Adrenal gland (tissue), 12 donors: ENCODE data around the gene ABCC6. TPM values are rescaled to one million over a fixed set of nuclear protein-coding genes. Genes with fewer than 3 reads are reported as not detected.
"Not testable (repeated sequence)": the region's sequence is repeated elsewhere in the genome, so short reads cannot be mapped to it uniquely, and the experiment has no call there.

Experiments used
- DNase-seq, 7 donors: peaks; one replicate each; pipeline ENCODE4 v3.0.0-alpha.2; 2019 to 2020
- H3K27ac ChIP-seq, 5 donors: fragments of 200-600 bp; sonication (generic) in 4 of 5; 1 replicate in 3 of 5; 2 replicates in 2 of 5; pipeline versions ENCODE4 v1.5.1 to v1.8.0; 2016 to 2020; ENCODE audit warnings: mild to moderate bottlenecking in 1 of 5
- H3K27me3 ChIP-seq: fragments of 200-600 bp; 2 replicates; pipeline ENCODE4 v1.8.0; 2021
- H3K36me3 ChIP-seq, 2 donors: fragments of 200-600 bp; replicated peaks in 1 of 2; 1 replicate in 1 of 2; 2 replicates in 1 of 2; pipeline versions ENCODE4 v1.5.1 to v1.8.0; 2018 to 2022
- H3K4me1 ChIP-seq, 2 donors: fragments of 200-600 bp; replicated peaks in 1 of 2; 1 replicate in 1 of 2; 2 replicates in 1 of 2; pipeline versions ENCODE4 v1.5.1 to v1.8.0; 2018 to 2021
- H3K4me3 ChIP-seq, 4 donors: fragments of 200-600 bp; sonication (generic) in 3 of 4; one replicate each; pipeline ENCODE4 v1.5.1; 2016 to 2018
- H3K9me3 ChIP-seq, 3 donors: fragments of 200-600 bp; sonication (generic) in 1 of 3; replicated peaks in 1 of 3; 1 replicate in 2 of 3; 2 replicates in 1 of 3; pipeline versions ENCODE4 v1.5.1 to v1.8.0; 2016 to 2021
- POLR2A ChIP-seq, 2 donors: fragments of 450-650 bp; IDR thresholded peaks; one replicate each; pipeline ENCODE4 v1.6.1; 2017; ENCODE audit warnings: antibody characterized with exemption in 2 of 2, mild to moderate bottlenecking in 2 of 2, moderate library complexity in 1 of 2
- WGBS, 4 donors: extraction: QIAGEN DNeasy Blood & Tissue Kit in 2 of 4; methylation state at CpG; one replicate each; pipeline versions ENCODE4 v1.1.5 to v1.1.7; 2013 to 2017; 5-methylcytosine and 5-hydroxymethylcytosine counted together
- intact Hi-C, 2 donors: fragments of 100-400 bp; cut with DNase I; formaldehyde crosslinking; loops; one replicate each; pipeline versions ENCODE4 v1.14.1 to v1.15.0; 2022 to 2023
- polyA plus RNA-seq, 3 donors: library from polyadenylated mRNA; stranded (reverse); fragments of 200-250 nt in 2 of 3; fragments of 350-450 nt in 1 of 3; fragmentation: Illumina TruSeq in 1 of 3; extraction: RNeasy Lipid Tissue Mini Kit (QIAGEN cat#74804) in 1 of 3; gene quantifications; one replicate each; pipeline ENCODE4 v1.2.3, GENCODE V29; 2013 to 2014
- total RNA-seq, 9 donors: library from RNA; depleted of rRNA in 4 of 9; stranded (reverse); fragments of >200 nt in 4 of 9; fragments of 120-200 nt in 1 of 9; fragmentation: NEBNext Ultra II Directional in 1 of 9; extraction: Animal tissue kit (Norgen Biotek cat#: 25700) in 1 of 9; gene quantifications; one replicate each; pipeline versions ENCODE4 v1.1.0 to v1.2.4, GENCODE V29; 2013 to 2023
- TF ChIP-seq, protein P1 (sequence below), 6 experiments: fragments of 450-650 bp in 4 of 6; fragments of 200-600 bp in 2 of 6; sonication (generic) in 1 of 6; IDR thresholded peaks; 1 replicate in 5 of 6; 2 replicates in 1 of 6; pipeline versions ENCODE4 v1.5.1 to v1.8.0; 2016 to 2021; ENCODE audit warnings: antibody characterized with exemption in 6 of 6, mild to moderate bottlenecking in 2 of 6, moderate library complexity in 1 of 6
- donor health status: healthy with polysubstance abuse.
- donor health status: Bipolar disorder and iron deficiency.
- donor health status: DM: yes; HTN: yes; CAD: no.
- donor health status: DM: no; HTN: no; CAD: no.
- donor health status: DM: no; HTN: no; CAD: no.
- donor health status: DM: yes; HTN: yes; CAD: no.

ABCC6 gene
- total and polyA plus RNA-seq, 12 donors = 0.79 to 32.2 (median 4.5) TPM

- Histone ChIP-seq H3K4me3 (no peak overlapping the region), H3K27ac (peak overlapping the region in 1 of 5 donors; percentile 0), H3K9me3 (no peaks in the 10 kb centered on the region), H3K36me3 (peaks cover 0 to 39% of the 10 kb centered on the region in 2 donors), H3K27me3 (no peaks in the 10 kb centered on the region), H3K4me1 (no peaks in the 10 kb centered on the region)
- TF ChIP-seq, protein P1, sequence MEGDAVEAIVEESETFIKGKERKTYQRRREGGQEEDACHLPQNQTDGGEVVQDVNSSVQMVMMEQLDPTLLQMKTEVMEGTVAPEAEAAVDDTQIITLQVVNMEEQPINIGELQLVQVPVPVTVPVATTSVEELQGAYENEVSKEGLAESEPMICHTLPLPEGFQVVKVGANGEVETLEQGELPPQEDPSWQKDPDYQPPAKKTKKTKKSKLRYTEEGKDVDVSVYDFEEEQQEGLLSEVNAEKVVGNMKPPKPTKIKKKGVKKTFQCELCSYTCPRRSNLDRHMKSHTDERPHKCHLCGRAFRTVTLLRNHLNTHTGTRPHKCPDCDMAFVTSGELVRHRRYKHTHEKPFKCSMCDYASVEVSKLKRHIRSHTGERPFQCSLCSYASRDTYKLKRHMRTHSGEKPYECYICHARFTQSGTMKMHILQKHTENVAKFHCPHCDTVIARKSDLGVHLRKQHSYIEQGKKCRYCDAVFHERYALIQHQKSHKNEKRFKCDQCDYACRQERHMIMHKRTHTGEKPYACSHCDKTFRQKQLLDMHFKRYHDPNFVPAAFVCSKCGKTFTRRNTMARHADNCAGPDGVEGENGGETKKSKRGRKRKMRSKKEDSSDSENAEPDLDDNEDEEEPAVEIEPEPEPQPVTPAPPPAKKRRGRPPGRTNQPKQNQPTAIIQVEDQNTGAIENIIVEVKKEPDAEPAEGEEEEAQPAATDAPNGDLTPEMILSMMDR (IDR thresholded peaks at IDR 0.05) = no peak
- TF ChIP-seq POLR2A (IDR thresholded peaks at IDR 0.05) = no peak
- DNase-seq = no peak
- intact Hi-C loops = no loop called here
- 79 to 93% (median 88%) methylated on average over 6 of the region's 6 CpGs for WGBS, 4 donors
Observed at GRCh38 chr16:16108759-16109158, 114.5 kb downstream of the ABCC6 start.

GRCh38 chr16:16107839-16108238 is 115.5 kb downstream of the ABCC6 start:
- no peaks in the 10 kb centered on the region for H3K4me1 ChIP-seq
- peak overlapping the region in 1 of 5 donors; percentile 0 for H3K27ac ChIP-seq
- peaks cover 0 to 39% of the 10 kb centered on the region in 2 donors for H3K36me3 ChIP-seq
- H3K4me3 ChIP-seq = no peak overlapping the region
- TF ChIP-seq, protein P1 (IDR thresholded peaks at IDR 0.05) = no peak
- TF ChIP-seq POLR2A (IDR thresholded peaks at IDR 0.05) = no peak
- intact Hi-C loops = no loop called here
- DNase-seq = peak in 4 of 7 donors; percentile 24 to 61 (median 31)
- no peaks in the 10 kb centered on the region for H3K27me3 ChIP-seq
- WGBS, 4 donors = 68 to 83% (median 76%) methylated on average over 6 of the region's 6 CpGs
- H3K9me3 ChIP-seq = no peaks in the 10 kb centered on the region

- DNase-seq = no peak
- peaks cover 0 to 31% of the 10 kb centered on the region in 2 donors for H3K36me3 ChIP-seq
- WGBS, 4 donors = 89 to 100% (median 95%) methylated on average over 4 to 6 of the region's 6 CpGs
- no peaks in the 10 kb centered on the region for H3K27me3 ChIP-seq
- no peaks in the 10 kb centered on the region for H3K4me1 ChIP-seq
- no peak overlapping the region for H3K27ac ChIP-seq
- no peak for TF ChIP-seq POLR2A (IDR thresholded peaks at IDR 0.05)
- TF ChIP-seq, protein P1 (IDR thresholded peaks at IDR 0.05) = no peak
- intact Hi-C loops = no loop called here
- H3K4me3 ChIP-seq = no peak overlapping the region
- no peaks in the 10 kb centered on the region for H3K9me3 ChIP-seq
Observed at GRCh38 chr16:16106466-16106865, 116.8 kb downstream of the ABCC6 start.

DNA sequence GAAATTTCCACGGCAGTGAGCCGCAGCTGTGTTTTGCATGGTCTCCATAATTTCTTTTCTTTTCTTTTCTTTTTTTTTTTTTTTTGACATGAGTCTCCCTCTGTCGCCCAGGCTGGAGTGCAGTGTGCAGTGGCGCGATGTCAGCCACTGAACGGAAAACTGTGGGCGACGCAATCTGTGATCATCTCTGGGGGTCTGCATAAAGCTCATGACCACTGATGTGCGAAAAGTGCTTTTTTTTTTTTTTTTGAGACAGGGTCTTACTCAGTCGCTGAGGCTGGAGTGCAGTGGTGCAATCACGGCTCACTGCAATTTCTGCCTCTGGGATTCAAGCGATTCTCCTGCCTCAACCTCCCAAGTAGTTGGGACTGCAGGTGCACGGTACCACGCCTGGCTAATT is 117.6 kb downstream of the ABCC6 start:
- H3K36me3 ChIP-seq = peaks cover 0 to 23% of the 10 kb centered on the region in 2 donors
- no peaks in the 10 kb centered on the region for H3K4me1 ChIP-seq
- intact Hi-C loops = no loop called here
- no peaks in the 10 kb centered on the region for H3K9me3 ChIP-seq
- 89 to 97% (median 94%) methylated on average over 14 of the region's 14 CpGs for WGBS, 4 donors
- H3K27me3 ChIP-seq = no peaks in the 10 kb centered on the region
- no peak overlapping the region for H3K4me3 ChIP-seq
- TF ChIP-seq POLR2A (IDR thresholded peaks at IDR 0.05) = no peak
- TF ChIP-seq, protein P1 (IDR thresholded peaks at IDR 0.05) = no peak
- H3K27ac ChIP-seq = no peak overlapping the region
- no peak for DNase-seq

GRCh38 chr16:16104804-16105141 is 118.5 kb downstream of the ABCC6 start:
- H3K27me3 ChIP-seq, intact Hi-C loops, H3K4me1 ChIP-seq, H3K4me3 ChIP-seq, H3K9me3 ChIP-seq, DNase-seq, H3K27ac ChIP-seq: not testable (repeated sequence)
- peaks cover 0 to 23% of the 10 kb centered on the region in 2 donors for H3K36me3 ChIP-seq
- WGBS, 4 donors = 93 to 100% (median 96%) methylated on average over 3 to 21 of the region's 21 CpGs

DNA sequence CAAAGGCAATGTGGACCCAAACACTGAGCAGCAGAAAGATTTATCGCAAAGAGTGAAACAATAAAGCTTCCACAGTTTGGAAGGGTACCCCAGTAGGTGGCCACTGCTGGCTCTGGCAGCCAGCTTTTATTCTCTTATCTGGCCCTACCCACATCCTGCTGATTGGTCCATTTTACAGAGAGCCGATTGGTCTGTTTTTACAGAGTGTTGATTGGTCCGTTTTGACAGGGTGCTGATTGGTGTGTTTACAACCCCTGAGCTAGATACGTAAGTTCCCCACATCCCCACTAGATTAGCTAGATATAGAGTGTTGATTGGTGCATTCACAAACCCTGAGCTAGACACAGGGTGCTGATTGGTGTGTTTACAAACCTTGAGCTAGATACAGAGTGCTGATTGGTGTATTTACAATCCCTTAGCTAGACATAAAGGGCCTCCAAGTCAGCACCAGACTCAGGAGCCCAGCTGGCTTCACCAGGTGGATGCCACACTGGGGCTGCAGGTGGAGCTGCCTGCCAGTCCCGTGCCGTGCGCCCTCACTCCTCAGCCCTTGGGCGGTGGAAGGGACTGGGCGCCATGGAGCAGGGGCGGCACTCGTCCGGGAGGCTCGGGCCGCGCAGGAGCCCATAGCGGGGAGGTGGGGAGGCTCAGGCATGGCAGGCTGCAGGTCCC is 119.0 kb downstream of the ABCC6 start:
- H3K27me3 ChIP-seq, intact Hi-C loops, H3K9me3 ChIP-seq, H3K27ac ChIP-seq, DNase-seq, H3K4me1 ChIP-seq, H3K4me3 ChIP-seq: not testable (repeated sequence)
- 84 to 95% (median 93%) methylated on average over 4 to 16 of the region's 16 CpGs for WGBS, 4 donors
- H3K36me3 ChIP-seq = peaks cover 0 to 23% of the 10 kb centered on the region in 2 donors
